GM12878 (cell line): ENCODE results near the gene SMIM14. TPM values are rescaled to one million over a fixed set of nuclear protein-coding genes. Genes with fewer than 3 reads are reported as not detected.

Experiments
- BMI1 ChIP-seq: fragments of 450-650 bp; IDR thresholded peaks from 2 replicates; pipeline ENCODE4 v1.6.1; 2016; ENCODE audit warnings: mild to moderate bottlenecking, moderate library complexity, borderline replicate concordance
- JUNB ChIP-seq: IDR thresholded peaks from 2 replicates; pipeline ENCODE4 v1.6.1; 2016; ENCODE audit warnings: antibody characterized with exemption, mild to moderate bottlenecking
- LARP7 ChIP-seq: fragments of 450-650 bp; IDR thresholded peaks from 2 replicates; pipeline ENCODE4 v1.6.1; 2017; ENCODE audit warnings: mild to moderate bottlenecking
- POLR2AphosphoS5 ChIP-seq: IDR thresholded peaks from 2 replicates; pipeline ENCODE4 v1.6.1; 2011; ENCODE audit warnings: mild to moderate bottlenecking, low read length, inconsistent platforms
- REST ChIP-seq: IDR thresholded peaks from 2 replicates; pipeline ENCODE4 v1.6.1; 2012; ENCODE audit warnings: mild to moderate bottlenecking, low read depth, low read length
- SP1 ChIP-seq: IDR thresholded peaks from one replicate; pipeline ENCODE4 v1.6.1; 2011; ENCODE audit warnings: low read depth, low read length
- ZNF24 ChIP-seq: fragments of 450-650 bp; IDR thresholded peaks from 2 replicates; pipeline ENCODE4 v1.6.1; 2017; ENCODE audit warnings: antibody characterized with exemption, mild to moderate bottlenecking
- polyA plus RNA-seq, 11 experiments: library from polyadenylated mRNA; depleted of rRNA in 4 of 11; unstranded in 6 of 11; stranded (reverse) in 5 of 11; fragments of >200 nt; fragmentation: Nextera tagmentation in 4 of 11; fragmentation: Illumina TruSeq in 1 of 11; extraction: Ambion mirVana in 4 of 11; extraction: Trizol in 1 of 11; gene quantifications; 1 replicate in 1 of 11; 2 replicates in 10 of 11; pipeline versions ENCODE4 v1.2.1 to v1.2.3, GENCODE V29; 2011 to 2016; ENCODE audit warnings: inconsistent platforms in 2 of 11, missing spikeins in 2 of 11, low read depth in 1 of 11
- total RNA-seq, 4 experiments: library from RNA; depleted of rRNA in 3 of 4; stranded (reverse); fragments of >200 nt in 3 of 4; fragmentation: Illumina TruSeq in 1 of 4; extraction: Trizol in 1 of 4; gene quantifications; 2 replicates each; pipeline versions ENCODE4 v1.2.1 to v1.2.3, GENCODE V29; 2013 to 2021
- TF ChIP-seq, protein P1 (sequence below): IDR thresholded peaks from 2 replicates; pipeline ENCODE4 v1.6.1; 2012; ENCODE audit warnings: improper control_type of control experiment, low read depth, low read length; ENCODE audit not compliant: insufficient replicate concordance

SMIM14 gene
- total and polyA plus RNA-seq, 10 of the 15 experiments (the other 5 are each of a cell fraction or from before 2014, with no cell fraction given), result 125 to 671 (median 188) TPM

GRCh38 chr4:39530682-39531081 lies 108.0 kb downstream of the SMIM14 start (continued):
- TF ChIP-seq, protein P1, sequence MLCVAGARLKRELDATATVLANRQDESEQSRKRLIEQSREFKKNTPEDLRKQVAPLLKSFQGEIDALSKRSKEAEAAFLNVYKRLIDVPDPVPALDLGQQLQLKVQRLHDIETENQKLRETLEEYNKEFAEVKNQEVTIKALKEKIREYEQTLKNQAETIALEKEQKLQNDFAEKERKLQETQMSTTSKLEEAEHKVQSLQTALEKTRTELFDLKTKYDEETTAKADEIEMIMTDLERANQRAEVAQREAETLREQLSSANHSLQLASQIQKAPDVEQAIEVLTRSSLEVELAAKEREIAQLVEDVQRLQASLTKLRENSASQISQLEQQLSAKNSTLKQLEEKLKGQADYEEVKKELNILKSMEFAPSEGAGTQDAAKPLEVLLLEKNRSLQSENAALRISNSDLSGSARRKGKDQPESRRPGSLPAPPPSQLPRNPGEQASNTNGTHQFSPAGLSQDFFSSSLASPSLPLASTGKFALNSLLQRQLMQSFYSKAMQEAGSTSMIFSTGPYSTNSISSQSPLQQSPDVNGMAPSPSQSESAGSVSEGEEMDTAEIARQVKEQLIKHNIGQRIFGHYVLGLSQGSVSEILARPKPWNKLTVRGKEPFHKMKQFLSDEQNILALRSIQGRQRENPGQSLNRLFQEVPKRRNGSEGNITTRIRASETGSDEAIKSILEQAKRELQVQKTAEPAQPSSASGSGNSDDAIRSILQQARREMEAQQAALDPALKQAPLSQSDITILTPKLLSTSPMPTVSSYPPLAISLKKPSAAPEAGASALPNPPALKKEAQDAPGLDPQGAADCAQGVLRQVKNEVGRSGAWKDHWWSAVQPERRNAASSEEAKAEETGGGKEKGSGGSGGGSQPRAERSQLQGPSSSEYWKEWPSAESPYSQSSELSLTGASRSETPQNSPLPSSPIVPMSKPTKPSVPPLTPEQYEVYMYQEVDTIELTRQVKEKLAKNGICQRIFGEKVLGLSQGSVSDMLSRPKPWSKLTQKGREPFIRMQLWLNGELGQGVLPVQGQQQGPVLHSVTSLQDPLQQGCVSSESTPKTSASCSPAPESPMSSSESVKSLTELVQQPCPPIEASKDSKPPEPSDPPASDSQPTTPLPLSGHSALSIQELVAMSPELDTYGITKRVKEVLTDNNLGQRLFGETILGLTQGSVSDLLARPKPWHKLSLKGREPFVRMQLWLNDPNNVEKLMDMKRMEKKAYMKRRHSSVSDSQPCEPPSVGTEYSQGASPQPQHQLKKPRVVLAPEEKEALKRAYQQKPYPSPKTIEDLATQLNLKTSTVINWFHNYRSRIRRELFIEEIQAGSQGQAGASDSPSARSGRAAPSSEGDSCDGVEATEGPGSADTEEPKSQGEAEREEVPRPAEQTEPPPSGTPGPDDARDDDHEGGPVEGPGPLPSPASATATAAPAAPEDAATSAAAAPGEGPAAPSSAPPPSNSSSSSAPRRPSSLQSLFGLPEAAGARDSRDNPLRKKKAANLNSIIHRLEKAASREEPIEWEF, result no peak
- TF ChIP-seq BMI1 (no peak), POLR2AphosphoS5 (no peak), REST (no peak), ZNF24 (no peak), SP1 (no peak), JUNB (no peak), LARP7 (no peak)
